ENCODE data around the gene SCNM1. TPM values are rescaled to one million over a fixed set of nuclear protein-coding genes. Genes with fewer than 3 reads are reported as not detected.

Gene SCNM1, protein sequence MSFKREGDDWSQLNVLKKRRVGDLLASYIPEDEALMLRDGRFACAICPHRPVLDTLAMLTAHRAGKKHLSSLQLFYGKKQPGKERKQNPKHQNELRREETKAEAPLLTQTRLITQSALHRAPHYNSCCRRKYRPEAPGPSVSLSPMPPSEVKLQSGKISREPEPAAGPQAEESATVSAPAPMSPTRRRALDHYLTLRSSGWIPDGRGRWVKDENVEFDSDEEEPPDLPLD
- 10 to 100 TPM; 30.1 to 41.2 (median 37.1) TPM for polyA plus RNA-seq (ENCODE audit: insufficient read length in 10 of 10)
- long read RNA-seq, donor 1, partial matches to known transcripts: 6 of 36 reads
- long read RNA-seq, donor 1, other reads (novel, unspliced or antisense): 20 of 36 reads
- long read RNA-seq, donor 2, transcript SCNM1-202 (7 exons, 2,016 nt): major isoform, 9 of 14 reads
- long read RNA-seq, donor 2, partial matches to known transcripts: 0 of 14 reads
- long read RNA-seq, donor 2, other reads (novel, unspliced or antisense): 0 of 14 reads
- long read RNA-seq, donor 3: 0 reads
- long read RNA-seq, donor 4, partial matches to known transcripts: 0 of 8 reads
- long read RNA-seq, donor 4, other reads (novel, unspliced or antisense): 0 of 8 reads
- long read RNA-seq, donor 5, transcript SCNM1-202 (7 exons, 2,016 nt): major isoform, 9 of 19 reads
- long read RNA-seq, donor 5, partial matches to known transcripts: 0 of 19 reads
- long read RNA-seq, donor 5, other reads (novel, unspliced or antisense): 0 of 19 reads
- long read RNA-seq, donor 6, transcript SCNM1-202 (7 exons, 2,016 nt): major isoform, 8 of 71 reads
- long read RNA-seq, donor 6, partial matches to known transcripts: 22 of 71 reads
- long read RNA-seq, donor 6, other reads (novel, unspliced or antisense): 39 of 71 reads
- long read RNA-seq, donor 7, transcript SCNM1-202 (7 exons, 2,016 nt): major isoform, 6 of 11 reads
- long read RNA-seq, donor 7, partial matches to known transcripts: 0 of 11 reads
- long read RNA-seq, donor 7, other reads (novel, unspliced or antisense): 0 of 11 reads
- long read RNA-seq, donor 8, transcript SCNM1-202 (7 exons, 2,016 nt): major isoform, 6 of 10 reads
- long read RNA-seq, donor 8, partial matches to known transcripts: 0 of 10 reads
- long read RNA-seq, donor 8, other reads (novel, unspliced or antisense): 0 of 10 reads
- long read RNA-seq, donor 9, partial matches to known transcripts: 0 of 2 reads
- long read RNA-seq, donor 9, other reads (novel, unspliced or antisense): 0 of 2 reads

GRCh38 chr1:151165738-151166504, at the start of gene SCNM1, which contains the start of gene LYSMD1:
SCNM1 (plus strand) TSS chr1:151166144; CDS start chr1:151166153, 9 bp downstream.
LYSMD1 (minus strand) TSS chr1:151165902; CDS start chr1:151165258, 644 bp downstream.
- peak; percentile 99 to 100 (median 99) for DNase-seq

GRCh38 chr1:151124763-151125403, 41.1 kb upstream of the SCNM1 start:
- DNase-seq: no peak

GRCh38 chr1:151128800-151129199, 37.1 kb upstream of the SCNM1 start:
- no peak for DNase-seq

DNA sequence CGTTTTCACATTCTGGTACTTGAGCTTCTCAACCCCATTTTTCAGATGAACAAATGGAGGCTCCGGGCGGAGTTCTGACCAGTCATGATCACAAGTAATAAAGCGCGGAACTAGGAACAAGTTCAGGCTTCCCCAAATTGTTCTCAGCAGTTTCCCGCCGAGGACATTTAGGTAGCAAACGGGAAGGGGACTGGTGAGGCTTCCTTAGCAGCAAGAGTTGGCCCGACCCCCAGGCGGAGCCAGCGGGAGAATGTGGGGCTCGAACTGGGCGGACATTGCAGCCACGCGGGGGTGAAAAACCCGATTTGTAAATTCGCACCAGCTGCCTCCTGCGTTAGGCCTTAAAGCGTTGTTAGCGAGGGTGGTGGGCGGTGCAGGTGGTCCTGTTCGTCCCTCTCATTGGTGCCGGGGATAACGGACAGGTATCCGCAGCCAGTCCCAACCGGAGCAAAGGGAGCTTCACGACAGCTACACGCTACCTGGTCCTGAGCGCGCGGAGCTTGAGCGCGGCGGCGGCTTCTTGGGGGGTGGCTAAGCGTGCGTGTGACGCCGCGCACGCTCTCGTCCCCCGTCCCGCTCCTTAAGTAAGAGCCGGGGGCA, 34.9 kb upstream of the SCNM1 start:
- peak; percentile 89 to 95 (median 90) for DNase-seq

DNA sequence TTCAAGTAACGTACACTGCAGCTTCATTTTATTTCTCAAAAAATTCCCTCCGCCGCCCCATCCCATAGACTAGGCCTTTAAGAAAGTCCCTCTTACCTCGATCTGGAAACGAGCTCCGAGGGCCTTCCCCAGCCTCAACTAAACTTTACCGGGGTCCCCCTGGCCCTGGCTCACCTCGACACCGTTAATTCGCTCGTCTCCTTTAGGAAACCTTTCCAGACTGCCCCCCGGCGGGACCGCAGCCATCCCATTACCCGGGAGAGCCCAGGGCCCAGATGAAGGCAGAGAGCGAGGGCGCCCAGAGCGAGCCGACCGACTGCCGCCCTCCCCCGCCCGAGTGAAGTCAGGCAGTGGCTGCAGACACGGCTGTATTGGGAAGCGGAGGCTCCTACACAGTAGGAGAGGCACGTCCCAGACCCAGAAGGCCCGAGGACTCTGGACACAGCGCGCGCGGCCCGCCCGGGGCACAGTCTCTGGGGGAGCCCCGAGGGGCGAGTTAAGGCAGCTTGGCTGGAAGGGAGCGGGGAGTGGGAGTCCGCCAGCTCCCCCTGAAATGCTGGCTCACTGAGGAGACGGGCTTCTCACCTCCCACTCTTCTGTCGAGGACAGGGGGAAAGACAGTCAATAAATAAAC, 34.1 kb upstream of the SCNM1 start:
- DNase-seq: peak in 2 of 3 donors; percentile 42 to 83

DNA sequence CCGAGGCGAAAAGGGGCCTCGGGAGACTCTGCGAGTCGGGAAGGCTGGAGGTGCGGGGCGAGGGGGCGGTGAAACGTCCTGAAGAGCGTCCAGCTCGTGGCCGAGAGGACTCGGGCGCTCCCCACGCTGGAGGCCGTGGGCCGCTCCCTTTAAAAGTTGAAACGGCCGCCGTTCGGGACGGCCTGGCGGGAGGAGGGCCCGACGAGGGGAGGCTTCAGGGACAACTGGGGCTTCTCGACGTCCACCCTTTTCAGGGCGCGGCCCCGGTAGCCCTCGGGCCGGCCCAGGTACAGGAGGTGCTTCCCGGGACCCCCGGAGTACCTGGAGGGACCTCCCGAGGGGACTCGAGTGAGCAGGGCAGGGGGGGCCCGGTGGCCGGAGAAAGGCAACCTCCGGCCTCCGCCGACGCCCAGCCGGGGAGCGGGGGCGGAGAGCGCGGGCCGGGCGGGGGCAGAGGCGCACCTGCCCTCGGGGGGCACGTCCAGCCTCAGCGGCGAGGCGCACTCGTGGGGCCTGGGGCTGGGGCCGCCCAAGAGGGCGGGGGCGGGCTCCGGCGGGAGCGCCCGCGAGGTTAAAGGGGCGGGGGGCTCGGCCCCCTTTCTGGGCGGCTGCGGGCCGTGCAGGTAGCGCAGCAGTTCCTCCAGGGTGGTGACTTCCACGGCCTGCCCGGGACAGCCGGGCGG, 33.5 kb upstream of the SCNM1 start:
- no peak for DNase-seq

DNA sequence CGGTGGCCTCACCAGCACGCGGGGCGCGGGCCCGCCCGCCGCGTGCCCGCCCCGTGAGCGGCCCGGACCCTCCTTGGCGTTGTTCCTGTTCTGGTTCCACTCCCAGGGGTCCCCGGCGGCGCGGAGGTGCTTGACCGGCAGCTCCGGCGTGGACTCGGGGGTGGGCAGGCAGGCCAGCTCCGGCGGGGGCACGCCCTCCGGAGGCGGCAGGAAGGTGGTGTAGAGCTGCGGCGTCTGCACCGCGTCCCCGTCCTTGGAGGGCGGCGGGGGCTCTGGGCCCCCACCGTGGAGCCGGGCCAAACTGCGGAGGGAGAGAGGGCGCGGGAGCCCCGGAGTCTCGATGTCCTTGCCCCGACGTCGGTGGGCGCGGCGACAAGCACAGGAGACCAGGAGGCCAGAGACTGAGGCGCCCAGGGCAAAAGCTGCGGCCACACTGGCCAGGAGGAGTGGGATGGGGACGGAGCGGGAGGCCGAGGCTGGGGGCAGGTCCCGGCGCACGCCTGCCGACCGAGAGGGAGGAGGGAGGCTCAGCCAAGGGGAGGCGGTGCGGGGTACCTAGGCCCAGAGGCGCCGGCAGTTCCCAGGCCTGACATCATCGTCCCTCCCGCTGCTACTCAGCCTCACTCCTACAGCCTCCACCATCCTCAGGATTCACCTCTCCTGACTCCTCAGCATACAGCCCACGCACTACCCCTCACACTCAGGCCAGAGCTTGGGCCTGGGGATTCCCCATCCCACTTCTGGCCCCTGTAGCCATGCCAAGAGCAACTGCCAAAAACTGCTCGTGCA, 32.7 kb upstream of the SCNM1 start:
- peak in 1 of 3 donors; percentile 64 for DNase-seq

DNA sequence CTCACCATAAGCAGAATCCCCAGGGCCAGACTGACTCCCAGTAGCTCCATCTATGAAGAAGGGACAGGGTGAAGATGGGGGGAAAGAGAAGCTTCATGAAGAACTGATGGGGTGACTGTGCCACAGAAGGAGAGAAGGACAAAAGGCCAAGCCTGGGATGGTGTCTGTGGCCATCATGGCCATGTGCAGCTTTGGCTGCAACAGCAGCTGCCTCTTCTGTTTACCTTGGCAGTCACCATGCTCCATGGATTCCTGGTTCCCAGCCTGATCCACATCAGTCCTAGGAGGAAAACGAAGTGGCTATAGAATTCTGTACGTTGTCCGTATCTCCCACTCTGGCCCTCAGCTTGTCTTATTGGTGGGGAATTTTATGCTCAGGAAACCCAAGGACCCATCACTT, 31.5 kb upstream of the SCNM1 start:
- no peak for DNase-seq

DNA sequence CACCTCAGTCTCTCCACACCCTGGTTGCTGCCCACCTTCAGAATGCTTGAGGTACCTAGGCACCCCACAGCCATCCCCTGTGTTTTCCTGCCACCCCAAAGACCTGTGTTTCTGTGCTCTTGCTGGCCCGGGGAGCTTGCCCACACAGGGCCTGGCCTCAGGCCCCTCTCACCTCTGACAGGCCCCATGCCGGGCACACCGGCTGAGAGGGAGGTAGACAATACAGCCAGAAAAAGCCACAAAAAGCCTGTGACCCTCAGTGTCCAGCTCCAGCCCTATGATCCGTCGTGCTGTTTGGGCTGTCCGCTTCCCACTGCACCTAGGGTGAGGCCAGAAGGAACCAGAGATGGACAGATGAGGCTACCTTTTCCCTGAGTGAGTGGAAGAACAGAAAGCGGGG, 31.0 kb upstream of the SCNM1 start:
- no peak for DNase-seq

GRCh38 chr1:151135433-151136385, 30.2 kb upstream of the SCNM1 start:
- DNase-seq: no peak

DNA sequence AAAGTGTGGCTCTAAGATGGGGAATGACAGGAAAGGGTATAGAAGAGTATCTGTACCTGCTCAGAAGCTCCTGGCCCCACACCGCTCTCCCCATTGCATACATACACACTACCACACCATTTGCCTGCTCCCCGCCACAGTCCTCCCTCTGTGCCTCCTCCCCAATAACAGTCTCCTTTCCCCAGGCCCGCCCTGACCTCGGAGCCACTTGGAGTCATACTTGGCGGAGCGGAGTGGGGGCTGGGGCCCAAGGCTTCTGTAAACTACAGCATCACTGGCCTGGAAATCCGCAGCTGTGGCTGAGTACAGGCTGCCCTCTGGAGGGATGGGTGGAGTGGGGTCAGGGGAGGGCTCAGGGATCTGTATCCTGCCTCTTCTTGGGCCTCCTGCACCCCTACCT, 28.2 kb upstream of the SCNM1 start:
- no peak for DNase-seq

DNA sequence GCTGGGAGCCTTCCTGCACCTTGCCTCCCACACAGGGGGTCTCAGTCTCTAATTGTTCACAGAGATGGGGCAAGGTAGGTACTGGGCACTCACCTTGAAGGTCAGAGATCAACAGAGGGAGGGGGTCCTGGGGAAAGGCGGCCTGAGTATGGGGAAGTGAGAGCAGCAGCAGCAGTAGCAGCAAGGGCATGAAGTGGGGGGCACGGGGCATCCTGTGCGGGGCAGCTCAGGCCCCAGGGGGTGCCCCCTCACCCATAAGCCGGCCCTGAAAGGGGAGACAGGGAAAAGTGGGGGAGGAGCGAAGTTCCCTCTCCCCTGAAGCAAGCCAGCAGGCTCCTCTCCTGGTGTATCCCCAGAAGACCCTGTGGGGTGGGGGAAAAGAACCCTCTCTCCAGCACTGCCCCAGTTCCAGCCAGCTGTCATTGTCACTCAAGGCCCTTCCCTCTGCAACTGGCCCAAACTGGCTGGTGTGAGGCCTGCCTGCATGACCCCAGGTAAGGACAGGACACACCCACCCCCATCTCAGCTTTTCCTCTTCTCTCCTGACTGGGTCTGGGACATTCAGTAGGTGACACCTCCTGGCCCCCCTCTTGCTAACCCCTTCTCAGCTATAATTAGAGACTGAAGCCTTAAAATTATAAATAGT, 23.4 kb upstream of the SCNM1 start:
- DNase-seq: peak; percentile 53 to 81 (median 63)

DNA sequence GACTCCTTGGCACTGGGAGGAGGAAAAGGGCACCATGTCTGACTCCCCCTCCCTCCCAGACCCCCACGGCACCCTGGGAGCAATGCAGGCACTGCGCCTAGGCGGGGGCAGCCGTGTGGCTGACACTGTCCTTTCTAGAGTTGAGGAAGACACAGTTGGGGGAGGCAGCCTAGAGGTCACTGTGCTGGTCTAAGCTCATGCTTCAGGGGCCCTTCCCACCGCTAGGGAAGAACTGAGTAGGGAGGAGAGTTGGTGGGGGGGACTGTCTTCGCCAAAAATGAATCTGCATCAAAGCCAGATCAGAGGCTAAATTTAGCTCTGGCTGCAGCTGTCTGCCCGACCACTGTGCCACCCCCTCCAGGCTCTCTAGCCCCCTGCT, 22.9 kb upstream of the SCNM1 start:
- peak in 2 of 3 donors; percentile 46 to 51 for DNase-seq

DNA sequence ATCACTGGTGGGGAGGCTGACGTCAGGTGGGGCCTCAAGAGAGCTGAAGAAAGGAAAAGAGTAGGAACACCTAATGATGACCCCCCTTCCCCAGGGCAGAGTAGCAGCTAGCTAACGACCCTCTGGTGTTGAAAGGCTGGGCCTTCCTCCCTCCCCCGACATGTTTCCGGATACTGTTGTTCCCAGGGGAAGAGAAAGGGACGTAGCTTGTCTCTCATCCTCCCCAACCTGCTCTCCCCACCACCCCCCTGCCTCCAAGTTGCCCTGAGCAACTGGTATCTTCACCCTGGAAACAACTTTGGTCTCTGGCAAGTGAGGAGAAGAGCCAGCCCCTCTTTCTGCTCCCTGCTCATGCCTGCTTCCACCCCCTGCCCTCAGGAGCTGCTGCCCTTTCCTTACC, 22.0 kb upstream of the SCNM1 start:
- no peak for DNase-seq

DNA sequence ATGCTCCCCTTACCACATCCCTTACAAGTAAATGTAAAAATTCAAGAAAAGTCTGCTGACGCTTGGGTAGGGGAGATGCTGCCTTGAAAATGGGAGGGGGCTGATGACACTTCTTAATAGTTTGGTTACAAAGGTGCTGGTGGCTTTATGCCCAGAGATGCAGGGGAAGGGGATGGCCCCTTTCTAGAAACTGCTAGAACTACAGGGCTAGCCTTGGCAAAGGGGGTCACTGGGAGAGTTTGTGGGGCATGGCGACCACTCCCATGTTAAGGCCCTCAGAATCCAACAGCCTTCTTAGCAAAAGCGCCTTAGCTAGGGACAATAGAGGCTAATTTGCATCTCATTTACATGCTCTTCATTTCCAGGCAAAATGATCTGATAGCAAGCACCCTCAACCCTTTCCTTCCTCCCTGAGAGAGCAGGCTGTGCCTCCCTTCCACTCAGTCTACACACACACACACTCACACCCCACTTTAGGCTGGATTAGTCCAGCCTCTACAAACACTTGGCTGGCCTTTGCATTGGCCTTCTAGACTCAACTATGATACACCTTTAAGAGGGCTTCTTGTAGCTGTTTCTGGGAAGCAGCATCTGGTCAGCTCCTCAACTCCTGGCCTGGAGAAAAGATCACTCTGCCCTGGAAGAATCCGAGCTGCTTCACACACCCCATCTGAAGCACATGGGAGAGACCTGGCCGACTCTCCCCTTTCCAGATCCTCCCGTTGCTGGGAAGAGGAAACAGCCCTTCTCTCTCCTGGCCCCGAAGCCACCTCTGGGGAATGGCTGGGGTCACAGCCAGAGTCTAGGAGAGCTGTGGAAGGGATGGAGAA, 21.3 kb upstream of the SCNM1 start:
- peak in 2 of 3 donors; percentile 65 to 85 for DNase-seq

Measured in muscle of back (tissue), 13 donors.